Left ventricle myocardium inferior (tissue), 1 donor: ENCODE measurements around the gene DAG1. TPM values are rescaled to one million over a fixed set of nuclear protein-coding genes. Genes with fewer than 3 reads are reported as not detected.

Experiments used
- DNase-seq: peaks from one replicate; pipeline ENCODE4 v3.0.0-alpha.2; 2020
- H3K27ac ChIP-seq: fragments of 200-600 bp; replicated peaks from 2 replicates; pipeline ENCODE4 v1.8.0; 2021
- H3K27me3 ChIP-seq: fragments of 200-600 bp; 2 replicates; pipeline ENCODE4 v1.8.0; 2021; ENCODE audit warnings: low read depth
- H3K36me3 ChIP-seq: fragments of 200-600 bp; 2 replicates; pipeline ENCODE4 v1.8.0; 2021
- H3K4me1 ChIP-seq: fragments of 200-600 bp; 2 replicates; pipeline ENCODE4 v1.8.0; 2021
- H3K4me3 ChIP-seq: fragments of 200-600 bp; 2 replicates; pipeline ENCODE4 v1.8.0; 2021; ENCODE audit warnings: mild to moderate bottlenecking, moderate library complexity
- H3K9me3 ChIP-seq: fragments of 200-600 bp; replicated peaks from 2 replicates; pipeline ENCODE4 v1.8.0; 2021
- intact Hi-C: fragments of 100-400 bp; cut with micrococcal nuclease; formaldehyde crosslinking; loops from one replicate; pipeline ENCODE4 v1.11.0; 2022
- total RNA-seq: library from RNA; stranded (reverse); fragmentation: NEBNext Ultra II Directional; extraction: Animal tissue kit (Norgen Biotek cat#: 25700); gene quantifications from one replicate; pipeline ENCODE4 v1.2.1, GENCODE V29; 2021
- TF ChIP-seq, protein P1 (sequence below): fragments of 200-600 bp; IDR thresholded peaks from 2 replicates; pipeline ENCODE4 v1.8.0; 2021; ENCODE audit warnings: antibody characterized with exemption, mild to moderate bottlenecking, borderline replicate concordance
- donor health status: DM: no; HTN: yes; CAD: no; lungs with severe emphysema.

DAG1 gene
- total RNA-seq, 1 donor from 2014 or later = 117 TPM

DNA sequence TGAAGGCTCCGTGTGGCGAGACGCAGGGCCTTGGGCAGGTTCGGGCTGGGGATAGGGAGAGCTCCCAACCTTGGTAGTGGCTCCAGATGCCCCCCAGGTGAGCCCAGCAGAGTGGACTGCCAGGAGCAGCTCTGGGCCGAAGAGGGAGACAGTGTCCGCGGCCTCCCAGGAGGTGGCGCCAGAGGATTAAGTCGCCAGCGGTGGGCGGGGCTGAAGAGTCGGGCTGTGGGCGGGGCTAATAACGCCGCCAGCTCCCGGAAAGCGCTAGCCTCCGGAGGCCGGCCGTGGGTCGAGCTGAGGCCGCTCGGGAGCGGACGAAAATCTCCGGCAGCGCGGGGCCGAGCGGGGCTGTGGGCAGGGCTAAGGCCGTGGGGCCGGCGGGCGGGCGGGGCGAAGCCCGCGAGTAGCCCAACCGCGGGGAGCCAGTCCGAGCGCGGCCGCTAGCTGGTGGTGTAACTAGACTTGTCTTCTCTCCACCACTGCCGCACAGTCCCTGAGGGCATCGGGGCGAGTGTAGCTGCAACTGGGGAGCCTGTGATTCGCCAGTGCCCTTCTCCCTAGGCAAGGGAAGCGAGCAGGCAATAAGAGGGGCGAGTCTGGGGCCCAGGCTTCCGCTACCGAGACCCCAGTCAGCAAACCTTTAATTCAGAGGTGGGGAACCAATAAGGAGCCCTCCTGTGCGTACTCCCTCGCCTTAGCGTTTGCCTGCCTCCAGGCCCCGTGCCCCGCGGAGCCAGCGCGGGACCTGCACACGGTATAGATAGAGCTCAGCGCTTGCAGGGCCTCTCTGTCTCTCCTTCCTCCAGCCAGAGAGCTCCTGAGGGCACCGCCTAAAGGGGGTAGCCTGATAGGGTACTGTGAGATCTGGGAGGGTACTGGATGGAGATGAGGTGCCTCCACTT is 69.8 kb downstream of the DAG1 start:
- H3K4me3 ChIP-seq = peak overlapping the region; percentile 76
- DNase-seq = peak; percentile 93
- peaks cover 12% of the 10 kb centered on the region for H3K4me1 ChIP-seq
- intact Hi-C loops = loop anchor here (2.0 kb wide), 1 partner anchor 131 kb away; no protein-coding TSS in a partner anchor
- H3K36me3 ChIP-seq = no peaks in the 10 kb centered on the region
- peak overlapping the region; percentile 89 for H3K27ac ChIP-seq
- peaks cover 15% of the 10 kb centered on the region for H3K27me3 ChIP-seq
- TF ChIP-seq, protein P1, sequence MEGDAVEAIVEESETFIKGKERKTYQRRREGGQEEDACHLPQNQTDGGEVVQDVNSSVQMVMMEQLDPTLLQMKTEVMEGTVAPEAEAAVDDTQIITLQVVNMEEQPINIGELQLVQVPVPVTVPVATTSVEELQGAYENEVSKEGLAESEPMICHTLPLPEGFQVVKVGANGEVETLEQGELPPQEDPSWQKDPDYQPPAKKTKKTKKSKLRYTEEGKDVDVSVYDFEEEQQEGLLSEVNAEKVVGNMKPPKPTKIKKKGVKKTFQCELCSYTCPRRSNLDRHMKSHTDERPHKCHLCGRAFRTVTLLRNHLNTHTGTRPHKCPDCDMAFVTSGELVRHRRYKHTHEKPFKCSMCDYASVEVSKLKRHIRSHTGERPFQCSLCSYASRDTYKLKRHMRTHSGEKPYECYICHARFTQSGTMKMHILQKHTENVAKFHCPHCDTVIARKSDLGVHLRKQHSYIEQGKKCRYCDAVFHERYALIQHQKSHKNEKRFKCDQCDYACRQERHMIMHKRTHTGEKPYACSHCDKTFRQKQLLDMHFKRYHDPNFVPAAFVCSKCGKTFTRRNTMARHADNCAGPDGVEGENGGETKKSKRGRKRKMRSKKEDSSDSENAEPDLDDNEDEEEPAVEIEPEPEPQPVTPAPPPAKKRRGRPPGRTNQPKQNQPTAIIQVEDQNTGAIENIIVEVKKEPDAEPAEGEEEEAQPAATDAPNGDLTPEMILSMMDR = peak; percentile 95
- H3K9me3 ChIP-seq = no peaks in the 10 kb centered on the region

DNA sequence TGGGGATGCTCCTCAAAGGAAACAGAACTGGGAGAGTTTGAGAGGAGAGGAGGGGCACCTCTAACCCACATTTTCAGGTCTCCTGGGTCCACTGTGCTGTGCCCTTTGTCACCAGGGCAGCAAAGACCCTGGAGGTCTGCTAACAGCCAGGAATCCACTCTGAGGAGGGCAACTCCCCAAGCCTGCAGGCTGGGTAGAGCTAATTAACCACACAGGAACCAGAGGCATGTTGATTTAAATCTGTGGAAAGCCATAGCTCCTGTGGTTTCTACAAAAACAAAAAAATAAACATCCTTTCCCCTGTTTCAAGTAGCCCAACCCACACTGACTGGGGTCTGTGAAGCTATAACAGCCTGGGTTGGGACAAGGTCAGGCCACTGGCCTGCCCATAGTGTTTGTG is 82.0 kb downstream of the DAG1 start:
- Histone ChIP-seq H3K27ac (no peak overlapping the region), H3K9me3 (no peaks in the 10 kb centered on the region), H3K27me3 (no peaks in the 10 kb centered on the region), H3K4me3 (no peak overlapping the region), H3K4me1 (peaks cover 21% of the 10 kb centered on the region), H3K36me3 (no peaks in the 10 kb centered on the region)
- TF ChIP-seq, protein P1 = no peak
- intact Hi-C loops = no loop called here
- no peak for DNase-seq

DNA sequence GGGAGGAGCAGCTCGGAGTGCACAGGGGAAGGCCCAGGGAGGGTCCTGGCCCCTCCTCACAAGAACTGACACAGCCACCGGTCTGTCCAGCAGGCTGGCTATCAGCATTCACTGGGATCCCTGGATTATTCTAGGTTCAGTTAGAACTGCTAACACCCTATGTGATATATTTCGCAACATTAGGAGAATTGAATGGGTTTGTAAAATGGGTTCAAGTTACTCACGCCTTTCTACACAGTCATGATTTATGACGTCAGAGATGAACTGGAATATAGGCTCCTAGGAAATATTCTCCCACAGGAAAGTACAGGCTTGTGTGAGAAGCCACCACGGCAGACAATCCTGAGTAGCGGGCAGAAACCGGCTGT is 83.2 kb downstream of the DAG1 start:
- TF ChIP-seq, protein P1 = no peak
- no peak for DNase-seq
- Histone ChIP-seq H3K4me1 (peaks cover 21% of the 10 kb centered on the region), H3K27ac (peak overlapping the region; percentile 89), H3K4me3 (peak overlapping the region; percentile 86), H3K27me3 (no peaks in the 10 kb centered on the region), H3K9me3 (no peaks in the 10 kb centered on the region), H3K36me3 (no peaks in the 10 kb centered on the region)
- intact Hi-C loops = no loop called here

DNA sequence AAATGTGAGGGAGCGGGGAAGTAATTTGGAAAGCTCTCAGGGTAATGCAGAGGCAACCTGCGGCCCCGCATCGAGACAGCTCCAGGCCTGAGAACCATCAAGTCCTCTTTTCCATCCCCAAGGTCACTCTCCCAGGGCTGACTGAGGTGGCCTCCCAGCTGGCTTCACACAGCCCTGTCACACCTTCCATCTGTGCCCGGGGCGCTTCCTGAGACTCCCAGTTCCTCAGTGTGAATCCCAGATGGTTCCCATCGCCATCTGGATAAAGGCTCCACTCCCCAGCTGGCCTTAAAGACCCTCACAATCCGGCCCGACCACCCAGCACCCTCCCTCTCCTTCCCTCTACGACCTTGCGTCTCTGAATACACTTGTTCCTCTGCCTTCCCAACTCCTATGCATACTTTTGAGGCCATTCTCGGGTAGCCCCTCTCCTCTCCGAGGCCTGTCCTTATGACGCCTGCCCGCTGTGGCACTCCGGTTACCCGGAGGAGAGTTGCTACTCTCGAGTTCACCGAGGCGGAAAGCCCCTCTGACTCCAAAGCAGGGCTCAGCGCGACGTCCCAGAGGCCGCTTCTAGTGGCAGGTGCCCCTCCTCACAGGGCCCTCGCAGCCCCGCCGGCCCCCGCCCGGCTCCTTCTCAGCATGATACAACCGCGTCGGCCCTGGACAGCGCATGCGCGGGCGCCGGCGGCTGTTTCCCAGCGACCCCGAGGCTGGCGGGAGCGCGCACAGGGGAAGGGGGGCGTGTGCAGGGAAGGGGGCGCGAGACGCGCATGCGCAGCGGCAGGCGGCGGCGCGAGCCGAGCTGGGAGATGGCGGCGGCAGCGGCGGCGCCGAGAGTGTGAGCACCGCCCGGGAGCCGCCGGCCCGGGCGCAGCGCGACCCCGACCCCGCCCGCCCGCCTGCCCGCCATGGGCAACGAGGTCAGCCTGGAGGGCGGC is 83.9 kb downstream of the DAG1 start, which contains the start of gene BSN:
Gene BSN (plus strand): TSS at position 786 of the 941 bp plus-strand sequence. CDS start 126 bp downstream, at position 912.
- intact Hi-C loops = no loop called here
- DNase-seq = peak; percentile 91
- H3K4me1 ChIP-seq = peaks cover 21% of the 10 kb centered on the region
- H3K36me3 ChIP-seq = no peaks in the 10 kb centered on the region
- no peaks in the 10 kb centered on the region for H3K9me3 ChIP-seq
- peak within 1 kb of the TSS; percentile 86 for H3K4me3 ChIP-seq
- TF ChIP-seq, protein P1 = no peak
- peak within 1 kb of the TSS; percentile 89 for H3K27ac ChIP-seq
- H3K27me3 ChIP-seq = no peaks in the 10 kb centered on the region

DNA sequence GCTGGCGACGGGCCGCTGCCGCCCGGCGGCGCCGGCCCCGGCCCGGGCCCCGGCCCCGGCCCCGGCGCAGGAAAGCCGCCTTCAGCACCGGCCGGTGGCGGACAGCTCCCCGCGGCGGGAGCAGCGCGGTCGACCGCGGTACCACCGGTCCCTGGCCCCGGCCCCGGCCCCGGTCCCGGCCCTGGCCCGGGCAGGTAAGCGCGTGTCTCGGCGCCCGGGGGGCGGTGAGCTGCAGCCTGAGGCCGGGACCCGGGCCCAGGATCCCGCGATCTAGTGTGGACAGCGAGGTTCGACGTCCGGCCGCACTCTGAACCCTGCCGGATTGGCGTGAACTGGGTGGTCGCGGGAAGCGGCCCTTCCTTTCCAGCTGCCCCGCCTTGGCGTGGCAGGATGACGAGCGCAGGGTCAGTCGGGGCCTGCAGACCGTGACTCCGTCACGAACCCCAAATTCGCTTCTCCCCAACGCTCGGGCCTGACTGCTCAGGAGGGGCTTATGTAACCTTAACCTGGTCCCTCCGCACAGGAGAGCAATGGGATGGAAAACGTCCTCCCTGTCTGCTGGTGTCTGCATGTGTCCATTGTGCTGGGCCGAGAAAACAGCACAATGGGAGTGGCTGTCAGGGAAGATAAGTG is 84.7 kb downstream of the DAG1 start:
- TF ChIP-seq, protein P1 = no peak
- H3K27me3 ChIP-seq = no peaks in the 10 kb centered on the region
- no peak overlapping the region for H3K27ac ChIP-seq
- peaks cover 21% of the 10 kb centered on the region for H3K4me1 ChIP-seq
- H3K4me3 ChIP-seq = peak overlapping the region; percentile 86
- H3K9me3 ChIP-seq = no peaks in the 10 kb centered on the region
- intact Hi-C loops = no loop called here
- peak; percentile 53 for DNase-seq
- no peaks in the 10 kb centered on the region for H3K36me3 ChIP-seq
